NT2/D1 (cell line): ENCODE data around the gene ARPC2.

Experiments used
- YY1 ChIP-seq: IDR thresholded peaks from 2 replicates; pipeline ENCODE4 v1.6.1; 2011; ENCODE audit not compliant: insufficient read length, insufficient read depth
- ZNF274 ChIP-seq: IDR thresholded peaks from 2 replicates; pipeline ENCODE4 v1.6.1; 2011; ENCODE audit warnings: mild to moderate bottlenecking, low read depth, low read length

- no peak for TF ChIP-seq ZNF274
- no peak for TF ChIP-seq YY1
Observed at GRCh38 chr2:218273908-218274249, 56.9 kb downstream of the ARPC2 start.
